Nephron progenitor cell (in vitro differentiated cells): ENCODE results near the gene SORL1-AS1.

Experiments
- DNase-seq: peaks from one replicate; pipeline ENCODE4 v3.0.0; 2021
- H3K27ac Mint-ChIP-seq: 2 replicates; pipeline ENCODE4 v1.8.0; 2021; ENCODE audit warnings: mild to moderate bottlenecking, moderate library complexity, mixed read lengths
- H3K27me3 Mint-ChIP-seq: 2 replicates; pipeline ENCODE4 v1.8.0; 2021; ENCODE audit warnings: mild to moderate bottlenecking, low read depth, mixed read lengths; ENCODE audit not compliant: poor library complexity
- H3K36me3 Mint-ChIP-seq: 2 replicates; pipeline ENCODE4 v1.8.0; 2021; ENCODE audit warnings: low read depth, mixed read lengths
- H3K4me1 Mint-ChIP-seq: 2 replicates; pipeline ENCODE4 v1.8.0; 2021; ENCODE audit warnings: mixed read lengths
- H3K4me3 Mint-ChIP-seq: 2 replicates; pipeline ENCODE4 v1.8.0; 2021; ENCODE audit warnings: mild to moderate bottlenecking, moderate library complexity, mixed read lengths
- H3K9me3 Mint-ChIP-seq: 2 replicates; pipeline ENCODE4 v1.8.0; 2021; ENCODE audit warnings: mild to moderate bottlenecking, moderate library complexity, mixed read lengths
- TF ChIP-seq, protein P1 (sequence below): fragments of 200-600 bp; sonication (generic); IDR thresholded peaks from 2 replicates; pipeline ENCODE4 v1.5.0; 2021; ENCODE audit warnings: antibody characterized with exemption

SORL1-AS1 gene

DNA sequence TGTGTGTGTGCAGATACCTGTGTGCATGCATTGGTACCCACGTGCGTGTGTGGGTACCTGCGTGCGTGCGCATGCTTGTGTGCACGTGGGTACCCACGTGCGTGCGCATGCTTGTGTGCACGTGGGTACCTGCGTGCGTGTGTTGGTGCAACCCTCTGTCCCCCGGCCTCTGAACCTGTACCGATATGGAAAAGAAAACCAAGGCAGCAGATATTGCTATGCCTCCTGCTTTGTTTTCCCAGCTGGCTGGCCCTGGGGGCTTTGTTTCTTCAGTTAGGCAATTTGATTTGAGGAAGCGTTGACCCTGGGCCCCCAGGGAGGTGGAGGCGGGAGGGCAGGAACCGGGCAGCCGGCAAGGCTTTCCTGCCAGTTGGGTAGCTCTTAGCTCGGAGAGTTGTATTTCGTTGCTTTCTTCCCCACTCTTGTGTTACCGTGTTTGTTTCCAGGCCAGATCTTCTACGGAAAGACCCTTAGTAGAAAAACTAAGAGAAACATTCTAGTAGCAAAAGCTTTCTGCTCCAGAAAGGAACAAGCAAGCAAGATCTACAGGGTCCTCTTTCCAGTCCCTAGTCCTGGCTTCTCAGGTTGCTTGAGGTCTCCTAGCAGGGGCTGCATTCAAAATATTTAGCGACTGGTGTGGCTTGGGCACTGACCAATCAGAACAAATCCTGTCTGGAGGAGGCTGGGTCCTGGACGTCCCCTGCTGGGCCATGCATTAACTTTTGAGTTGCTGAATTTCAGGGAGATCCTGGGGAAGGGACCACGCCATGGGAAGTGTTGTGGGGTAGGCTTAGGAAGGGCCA is 26.3 kb upstream of the SORL1-AS1 start:
- no peaks in the 10 kb centered on the region for H3K9me3 Mint-ChIP-seq
- TF ChIP-seq, protein P1, sequence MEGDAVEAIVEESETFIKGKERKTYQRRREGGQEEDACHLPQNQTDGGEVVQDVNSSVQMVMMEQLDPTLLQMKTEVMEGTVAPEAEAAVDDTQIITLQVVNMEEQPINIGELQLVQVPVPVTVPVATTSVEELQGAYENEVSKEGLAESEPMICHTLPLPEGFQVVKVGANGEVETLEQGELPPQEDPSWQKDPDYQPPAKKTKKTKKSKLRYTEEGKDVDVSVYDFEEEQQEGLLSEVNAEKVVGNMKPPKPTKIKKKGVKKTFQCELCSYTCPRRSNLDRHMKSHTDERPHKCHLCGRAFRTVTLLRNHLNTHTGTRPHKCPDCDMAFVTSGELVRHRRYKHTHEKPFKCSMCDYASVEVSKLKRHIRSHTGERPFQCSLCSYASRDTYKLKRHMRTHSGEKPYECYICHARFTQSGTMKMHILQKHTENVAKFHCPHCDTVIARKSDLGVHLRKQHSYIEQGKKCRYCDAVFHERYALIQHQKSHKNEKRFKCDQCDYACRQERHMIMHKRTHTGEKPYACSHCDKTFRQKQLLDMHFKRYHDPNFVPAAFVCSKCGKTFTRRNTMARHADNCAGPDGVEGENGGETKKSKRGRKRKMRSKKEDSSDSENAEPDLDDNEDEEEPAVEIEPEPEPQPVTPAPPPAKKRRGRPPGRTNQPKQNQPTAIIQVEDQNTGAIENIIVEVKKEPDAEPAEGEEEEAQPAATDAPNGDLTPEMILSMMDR: no peak
- peaks cover 76% of the 10 kb centered on the region for H3K4me1 Mint-ChIP-seq
- peak; percentile 36 for DNase-seq
- peak overlapping the region; percentile 62 for H3K4me3 Mint-ChIP-seq
- H3K36me3 Mint-ChIP-seq: peaks cover 36% of the 10 kb centered on the region
- peaks cover 3% of the 10 kb centered on the region for H3K27me3 Mint-ChIP-seq
- peak overlapping the region; percentile 94 for H3K27ac Mint-ChIP-seq

DNA sequence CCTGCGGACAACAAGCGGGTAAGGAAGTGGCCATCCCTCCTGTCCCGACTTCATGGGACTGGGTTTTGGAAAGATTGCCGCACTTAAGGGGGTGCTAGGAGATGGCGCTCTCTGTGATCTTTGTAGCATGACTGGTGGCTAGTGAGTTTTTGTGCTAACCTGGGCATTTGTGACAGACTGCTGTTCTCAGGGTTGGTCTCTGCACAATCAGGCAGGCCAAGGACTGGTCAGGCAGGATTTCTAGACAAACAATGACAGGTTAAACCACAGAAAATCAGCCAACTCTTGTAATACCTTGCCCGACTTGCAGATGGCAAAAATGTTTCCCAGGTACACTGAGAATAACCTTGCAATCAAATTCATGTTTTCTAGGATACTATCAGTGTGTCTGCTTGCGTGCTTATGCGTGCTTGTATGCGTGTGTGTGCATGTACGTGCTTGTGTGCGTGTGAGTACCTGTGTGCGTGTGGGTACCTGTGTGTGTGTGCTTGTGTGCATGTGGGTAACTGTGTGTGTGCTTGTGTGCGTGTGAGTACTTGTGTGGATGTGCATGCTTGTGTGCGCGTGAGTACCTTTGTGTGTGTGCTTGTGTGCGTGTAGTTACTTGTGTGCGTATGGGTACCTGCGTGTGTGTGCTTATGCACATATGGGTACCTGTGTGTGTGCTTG is 25.6 kb upstream of the SORL1-AS1 start:
- Mint-ChIP-seq H3K27me3 (no peaks in the 10 kb centered on the region), H3K4me3 (peak overlapping the region; percentile 62), H3K4me1 (peaks cover 75% of the 10 kb centered on the region), H3K9me3 (no peaks in the 10 kb centered on the region), H3K27ac (peak overlapping the region; percentile 94), H3K36me3 (peaks cover 31% of the 10 kb centered on the region)
- TF ChIP-seq, protein P1: no peak
- no peak for DNase-seq

DNA sequence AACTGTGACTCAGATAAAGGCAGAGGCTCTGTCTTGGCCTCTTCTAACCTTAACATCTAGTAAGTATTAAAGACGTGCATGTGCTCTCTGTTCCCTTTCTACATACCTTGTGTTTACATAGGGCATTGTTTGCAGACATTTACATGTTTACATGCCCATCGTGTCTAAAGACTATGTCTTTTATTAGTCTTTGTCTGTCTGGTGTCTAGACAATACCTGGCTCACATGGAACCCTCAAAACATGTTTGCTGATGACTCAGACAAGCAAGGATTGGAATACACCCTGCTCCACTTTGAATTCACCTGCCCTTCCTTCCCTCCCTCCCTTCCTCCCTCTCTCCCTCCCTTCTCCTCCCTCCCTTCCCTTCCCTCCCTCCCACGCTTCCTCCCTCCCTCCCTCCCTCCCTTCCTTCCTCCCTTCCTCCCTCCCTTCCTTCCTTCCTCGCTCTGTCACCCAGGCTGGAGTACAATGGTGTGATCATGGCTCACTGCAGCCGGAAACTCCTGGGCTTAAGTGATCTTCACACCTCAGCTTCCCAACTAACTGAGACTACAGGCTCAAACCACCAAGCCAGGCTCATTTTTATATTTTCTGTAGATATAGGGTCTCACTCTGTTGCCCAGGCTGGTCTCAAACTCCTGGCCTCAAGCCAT is 23.7 kb upstream of the SORL1-AS1 start:
- peaks cover 65% of the 10 kb centered on the region for H3K4me1 Mint-ChIP-seq
- TF ChIP-seq, protein P1: no peak
- no peak for DNase-seq
- H3K4me3 Mint-ChIP-seq: no peak overlapping the region
- no peaks in the 10 kb centered on the region for H3K27me3 Mint-ChIP-seq
- H3K27ac Mint-ChIP-seq: no peak overlapping the region
- H3K36me3 Mint-ChIP-seq: peaks cover 38% of the 10 kb centered on the region
- H3K9me3 Mint-ChIP-seq: no peaks in the 10 kb centered on the region

DNA sequence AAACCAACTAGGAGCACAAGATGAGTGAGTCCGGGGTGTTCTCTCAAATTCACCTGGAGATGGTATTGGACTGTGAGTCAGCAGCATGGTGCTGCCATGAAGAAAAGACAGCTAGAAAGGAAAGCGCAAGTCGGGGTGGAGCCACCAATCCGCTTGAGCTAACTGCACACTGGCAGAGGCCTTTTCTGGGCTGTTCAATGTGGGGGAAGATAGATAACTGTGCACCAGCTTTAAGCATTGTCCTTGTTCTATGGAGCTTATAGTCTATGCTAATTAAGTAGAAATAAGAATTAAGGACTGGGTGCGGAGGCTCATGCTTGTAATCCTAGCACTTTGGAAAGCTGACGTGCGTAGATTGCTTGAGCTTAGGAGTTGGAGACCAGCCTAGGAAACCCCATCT is 21.9 kb upstream of the SORL1-AS1 start:
- no peak overlapping the region for H3K4me3 Mint-ChIP-seq
- peaks cover 52% of the 10 kb centered on the region for H3K36me3 Mint-ChIP-seq
- H3K9me3 Mint-ChIP-seq: no peaks in the 10 kb centered on the region
- H3K27me3 Mint-ChIP-seq: no peaks in the 10 kb centered on the region
- H3K4me1 Mint-ChIP-seq: peaks cover 56% of the 10 kb centered on the region
- TF ChIP-seq, protein P1: no peak
- H3K27ac Mint-ChIP-seq: peak overlapping the region; percentile 30
- no peak for DNase-seq

DNA sequence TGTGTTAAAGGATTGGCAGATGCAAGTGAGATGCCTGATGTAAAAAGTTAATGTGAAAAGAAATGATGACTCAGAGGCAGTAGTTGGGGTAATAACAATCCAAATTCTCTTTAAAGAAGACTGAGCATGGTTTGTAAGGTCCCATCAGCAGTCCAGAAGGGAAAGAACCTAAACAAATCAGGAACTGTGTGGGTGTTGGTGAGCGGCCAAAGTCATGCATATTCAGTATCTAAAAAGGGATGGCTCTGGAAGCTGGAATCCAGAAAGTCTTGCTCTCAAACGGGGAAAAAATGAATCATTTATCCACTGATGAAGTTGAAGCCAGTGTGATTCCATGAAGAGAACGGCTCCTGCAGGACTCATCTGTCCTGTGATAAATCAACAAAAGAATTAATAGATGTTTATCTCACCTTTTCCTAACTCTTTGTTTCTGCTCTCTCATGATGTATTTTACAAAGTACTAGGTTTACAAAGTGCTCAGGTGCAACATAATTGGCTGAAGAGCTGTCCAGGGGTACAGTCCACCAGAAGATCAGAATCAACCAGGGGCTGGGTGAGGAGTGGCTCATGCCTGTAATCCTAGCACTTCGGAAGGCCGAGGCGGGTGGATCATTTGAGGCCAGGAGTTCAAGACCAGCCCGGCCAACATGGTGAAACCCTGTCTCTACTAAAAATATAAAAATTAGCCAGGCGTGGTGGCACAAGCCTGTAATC is 20.5 kb upstream of the SORL1-AS1 start:
- no peaks in the 10 kb centered on the region for H3K27me3 Mint-ChIP-seq
- H3K36me3 Mint-ChIP-seq: peaks cover 57% of the 10 kb centered on the region
- no peaks in the 10 kb centered on the region for H3K9me3 Mint-ChIP-seq
- TF ChIP-seq, protein P1: no peak
- DNase-seq: no peak
- H3K4me3 Mint-ChIP-seq: no peak overlapping the region
- peak overlapping the region; percentile 16 for H3K27ac Mint-ChIP-seq
- peaks cover 51% of the 10 kb centered on the region for H3K4me1 Mint-ChIP-seq
